HCT116 (cell line): ENCODE results near the gene TLE4. TPM values are rescaled to one million over a fixed set of nuclear protein-coding genes. Genes with fewer than 3 reads are reported as not detected.
"Not testable (repeated sequence)": the region's sequence is repeated elsewhere in the genome, so short reads cannot be mapped to it uniquely, and the experiment has no call there.

ENCODE experiments used
- ATAC-seq: fragments of 200-7000 bp; cut with Tn5 transposase; 2 replicates; pipeline ENCODE4 v1.9.1; 2020; ENCODE audit warnings: mild to moderate bottlenecking, moderate library complexity
- BruUV-seq: library from RNA; stranded (reverse); fragments of 400-500 nt; replicated peaks from 2 replicates; lab custom pipeline; 2021; lab: Mats Ljungman, UMichigan
- CTCF ChIA-PET: fragments of 300-600 bp; sonication (Branson Sonifier 250); formaldehyde crosslinking; loops from one replicate; lab custom pipeline; 2021; ENCODE audit warnings: antibody characterized with exemption; lab: Charles Lee
- POLR2A ChIA-PET: fragments of 300-600, 350-600 bp; sonication (Branson Sonifier 250); formaldehyde crosslinking; loops from one replicate; lab custom pipeline; 2021; ENCODE audit warnings: antibody characterized with exemption; lab: Charles Lee
- RAD21 ChIA-PET, 2 experiments: fragments of 300-600 bp; sonication (Branson Sonifier 250); formaldehyde crosslinking; loops; one replicate each; lab custom pipeline; 2023; ENCODE audit warnings: low total read pairs in 2 of 2; ENCODE audit not compliant: uncharacterized antibody in 2 of 2, unreplicated experiment in 2 of 2, low non-redundant PET in 1 of 2; lab: Charles Lee
- DNase-seq: peaks from one replicate; pipeline ENCODE4 v3.0.0-alpha.2; 2010; ENCODE audit warnings: low read depth, low spot score
- H2AFZ ChIP-seq: fragments of 200-600 bp; shearing (Covaris generic), sonication (generic); 2 replicates; pipeline ENCODE4 v1.6.1; 2017; ENCODE audit warnings: low read depth, mixed run types, mixed read lengths, antibody characterized with exemption, low read length; ENCODE audit not compliant: poor library complexity, severe bottlenecking
- H3K27ac ChIP-seq: 2 replicates; pipeline ENCODE4 v1.5.1; 2012; ENCODE audit warnings: low read depth, low read length
- H3K27me3 ChIP-seq: fragments of 200-600 bp; sonication (generic); 2 replicates; pipeline ENCODE4 v1.6.1; 2016; ENCODE audit warnings: mixed run types, low read length, mixed read lengths; ENCODE audit not compliant: insufficient read depth
- H3K36me3 ChIP-seq, 2 experiments: fragments of 200-500 bp in 1 of 2; fragments of 200-600 bp in 1 of 2; sonication (Bioruptor generic) in 1 of 2; sonication (generic) in 1 of 2; 2 replicates each; pipeline versions ENCODE4 v1.5.1 to v1.6.1; 2014 to 2016; ENCODE audit warnings: low read length in 2 of 2, inconsistent platforms in 1 of 2, mixed read lengths in 1 of 2, mixed run types in 1 of 2; ENCODE audit not compliant: insufficient read depth in 2 of 2, control insufficient read depth in 1 of 2
- H3K4me1 ChIP-seq, 2 experiments: fragments of 200-600 bp in 1 of 2; sonication (generic) in 1 of 2; 2 replicates each; pipeline versions ENCODE4 v1.5.1 to v1.6.1; 2012 to 2017; ENCODE audit warnings: low read length in 2 of 2, inconsistent platforms in 1 of 2, mild to moderate bottlenecking in 1 of 2, mixed read lengths in 1 of 2, mixed run types in 1 of 2, moderate library complexity in 1 of 2; ENCODE audit not compliant: insufficient read depth in 2 of 2, control insufficient read depth in 1 of 2
- H3K4me2 ChIP-seq: fragments of 200-600 bp; sonication (generic); 2 replicates; pipeline ENCODE4 v1.6.1; 2017; ENCODE audit warnings: mixed run types, low read length, mixed read lengths
- H3K4me3 ChIP-seq, 2 experiments: fragments of 200-600 bp in 1 of 2; sonication (generic) in 1 of 2; replicated peaks in 1 of 2; 2 replicates each; pipeline ENCODE4 v1.5.1; 2011 to 2016; ENCODE audit warnings: low read length in 2 of 2, control low read depth in 1 of 2, low read depth in 1 of 2, mild to moderate bottlenecking in 1 of 2, mixed read lengths in 1 of 2, mixed run types in 1 of 2
- H3K79me2 ChIP-seq: fragments of 200-600 bp; sonication (generic); 2 replicates; pipeline ENCODE4 v1.6.1; 2017; ENCODE audit warnings: mild to moderate bottlenecking, mixed run types, low read length, moderate library complexity, mixed read lengths; ENCODE audit not compliant: insufficient read depth
- H3K9ac ChIP-seq: fragments of 200-600 bp; sonication (generic); 2 replicates; pipeline ENCODE4 v1.6.1; 2016; ENCODE audit warnings: low read length, mixed read lengths
- H3K9me2 ChIP-seq: fragments of 200-600 bp; sonication (generic), shearing (Covaris generic); 2 replicates; pipeline ENCODE4 v1.6.1; 2017; ENCODE audit warnings: mixed run types, mild to moderate bottlenecking, moderate library complexity; ENCODE audit not compliant: insufficient read depth
- H3K9me3 ChIP-seq, 2 experiments: fragments of 200-500 bp in 1 of 2; fragments of 200-600 bp in 1 of 2; sonication (Bioruptor generic) in 1 of 2; sonication (generic) in 1 of 2; 2 replicates each; pipeline ENCODE4 v1.6.1; 2014 to 2017; ENCODE audit warnings: low read length in 2 of 2, mixed read lengths in 2 of 2, inconsistent platforms in 1 of 2, low read depth in 1 of 2, mild to moderate bottlenecking in 1 of 2, mixed run types in 1 of 2, moderate library complexity in 1 of 2; ENCODE audit not compliant: control insufficient read depth in 1 of 2, insufficient read depth in 1 of 2
- H4K20me1 ChIP-seq: fragments of 200-600 bp; sonication (generic), shearing (Covaris generic); 2 replicates; pipeline ENCODE4 v1.6.1; 2017; ENCODE audit warnings: mixed run types, mild to moderate bottlenecking, moderate library complexity; ENCODE audit not compliant: insufficient read depth
- ATF3 ChIP-seq: IDR thresholded peaks from 2 replicates; pipeline ENCODE4 v1.6.1; 2012
- CBX3 ChIP-seq: IDR thresholded peaks from 2 replicates; pipeline ENCODE4 v1.6.1; 2012; ENCODE audit warnings: low read depth
- CTCF ChIP-seq, 3 experiments: fragments of 200-600 bp in 1 of 3; sonication (generic) in 1 of 3; IDR thresholded peaks in 2 of 3; conservative IDR thresholded peaks in 1 of 3; 2 replicates each; pipeline ENCODE4 v1.5.1; 2012 to 2017; ENCODE audit warnings: low read depth in 2 of 3, low read length in 2 of 3, antibody characterized with exemption in 1 of 3, borderline replicate concordance in 1 of 3, control low read depth in 1 of 3, mild to moderate bottlenecking in 1 of 3, mixed read lengths in 1 of 3, mixed run types in 1 of 3, moderate library complexity in 1 of 3; ENCODE audit not compliant: insufficient read depth in 1 of 3
- EGR1 ChIP-seq: IDR thresholded peaks from 2 replicates; pipeline ENCODE4 v1.6.1; 2012; ENCODE audit warnings: low read depth
- ELF1 ChIP-seq: IDR thresholded peaks from 2 replicates; pipeline ENCODE4 v1.6.1; 2012; ENCODE audit warnings: low read depth, borderline replicate concordance
- EZH2 ChIP-seq: fragments of 200-600 bp; sonication (generic); IDR thresholded peaks from 2 replicates; pipeline ENCODE4 v1.6.1; 2017; ENCODE audit warnings: antibody characterized with exemption, mixed run types
- EZH2phosphoT487 ChIP-seq: fragments of 200-600 bp; IDR thresholded peaks from 2 replicates; pipeline ENCODE4 v1.6.1; 2018; ENCODE audit warnings: antibody characterized with exemption, borderline replicate concordance
- FOSL1 ChIP-seq: IDR thresholded peaks from 2 replicates; pipeline ENCODE4 v1.6.1; 2012; ENCODE audit warnings: low read depth
- MAX ChIP-seq: IDR thresholded peaks from 2 replicates; pipeline ENCODE4 v1.6.1; 2012
- POLR2A ChIP-seq: IDR thresholded peaks from 2 replicates; pipeline ENCODE4 v1.7.0; 2011; ENCODE audit warnings: borderline replicate concordance; ENCODE audit not compliant: insufficient read depth, insufficient read length; ENCODE audit errors: extremely low read depth
- REST ChIP-seq: IDR thresholded peaks from 2 replicates; pipeline ENCODE4 v1.6.1; 2012; ENCODE audit warnings: low read depth
- SP1 ChIP-seq: IDR thresholded peaks from 2 replicates; pipeline ENCODE4 v1.6.1; 2012; ENCODE audit warnings: low read depth
- SRF ChIP-seq: IDR thresholded peaks from 2 replicates; pipeline ENCODE4 v1.6.1; 2012; ENCODE audit warnings: low read depth
- TCF7L2 ChIP-seq: IDR thresholded peaks from 2 replicates; pipeline ENCODE4 v1.7.0; 2011; ENCODE audit warnings: borderline replicate concordance, inconsistent platforms; ENCODE audit not compliant: insufficient read depth, insufficient read length; ENCODE audit errors: extremely low read depth
- YY1 ChIP-seq: IDR thresholded peaks from 2 replicates; pipeline ENCODE4 v1.6.1; 2011; ENCODE audit warnings: low read length, low read depth, moderate library complexity, mild to moderate bottlenecking; ENCODE audit not compliant: insufficient replicate concordance; ENCODE audit errors: extremely low read depth
- ZFX ChIP-seq: fragments of 450-650 bp; IDR thresholded peaks from 2 replicates; pipeline ENCODE4 v1.6.1; 2017
- intact Hi-C: fragments of 100-400 bp; cut with micrococcal nuclease; formaldehyde crosslinking; loops from 2 replicates; pipeline ENCODE4 v1.10.0; 2022
- total RNA-seq: library from RNA; stranded (reverse); gene quantifications from one replicate; pipeline ENCODE4 v1.2.1, GENCODE V29; 2021; ENCODE audit not compliant: unreplicated experiment

Gene TLE4
- total RNA-seq, 1 experiment from 2014 or later, result 0.39 TPM

- TF ChIP-seq TCF7L2, result no peak
These were observed 67.0 kb downstream of the TLE4 start (continued) for GRCh38 chr9:79638806-79639205.

GRCh38 chr9:79639354-79639753, 67.6 kb downstream of the TLE4 start:
- no peaks in the 10 kb centered on the region for H3K9me2 ChIP-seq
- H3K4me2 ChIP-seq, result no peak overlapping the region
- no peak for TF ChIP-seq TCF7L2
- TF ChIP-seq EZH2phosphoT487, result no peak
- TF ChIP-seq YY1, result no peak
- no peak for TF ChIP-seq MAX
- TF ChIP-seq REST, result no peak
- TF ChIP-seq SRF, result no peak
- TF ChIP-seq CTCF (IDR thresholded peaks at IDR 0.05 in 2 of 3, conservative IDR thresholded peaks at IDR 0.05 in 1 of 3; ENCODE audit: borderline replicate concordance in 1 of 3, insufficient read depth in 1 of 3, low read depth in 2 of 3, low read length in 2 of 3), result no peak
- no peak for TF ChIP-seq FOSL1
- no peak for TF ChIP-seq ATF3
- no peak for TF ChIP-seq POLR2A
- no peak for TF ChIP-seq ELF1
- TF ChIP-seq EZH2, result no peak
- TF ChIP-seq CBX3, result no peak
- no peak for TF ChIP-seq SP1
- TF ChIP-seq ZFX, result no peak
- no peak for TF ChIP-seq EGR1
- intact Hi-C loops, result no loop called here
- DNase-seq (no peak), ATAC-seq (no peak)
- ChIA-PET POLR2A (no interaction called here), CTCF (no interaction called here), RAD21 (no interaction called here)
- H3K36me3 ChIP-seq, result no peaks in the 10 kb centered on the region
- H3K9me3 ChIP-seq, result peaks cover 7% of the 10 kb centered on the region in 2 experiments; a peak in 2 of 4 replicates
- H3K27ac ChIP-seq, result no peak overlapping the region
- no peaks in the 10 kb centered on the region for H4K20me1 ChIP-seq
- no peaks in the 10 kb centered on the region for H3K27me3 ChIP-seq
- no peaks in the 10 kb centered on the region for H3K4me1 ChIP-seq
- no peak overlapping the region for H3K4me3 ChIP-seq
- no peak overlapping the region for H2AFZ ChIP-seq
- no peak overlapping the region for H3K9ac ChIP-seq
- BruUV-seq, result no TSS peak
- no peaks in the 10 kb centered on the region for H3K79me2 ChIP-seq

- CTCF ChIA-PET, RAD21 ChIA-PET, H3K27me3 ChIP-seq, intact Hi-C loops, H3K9ac ChIP-seq, H3K79me2 ChIP-seq, H3K9me2 ChIP-seq, BruUV-seq, H3K4me1 ChIP-seq, H4K20me1 ChIP-seq, H3K27ac ChIP-seq, H2AFZ ChIP-seq, POLR2A ChIA-PET, H3K4me2 ChIP-seq, ATAC-seq, H3K4me3 ChIP-seq, DNase-seq, H3K36me3 ChIP-seq: not testable (repeated sequence)
- peaks cover 7 to 11% of the 10 kb centered on the region in 2 experiments; a peak in 2 of 4 replicates for H3K9me3 ChIP-seq
These were observed 68.3 kb downstream of the TLE4 start for GRCh38 chr9:79640067-79640466.
